PFSK-1 (cell line): ENCODE measurements around the gene ANKS3.

Experiments
- FOXP2 ChIP-seq: optimal IDR thresholded peaks from 2 replicates; pipeline ENCODE3; 2011; ENCODE audit warnings: borderline replicate concordance, control low read depth, inconsistent platforms; ENCODE audit not compliant: insufficient read depth; ENCODE audit errors: extremely low read length, extremely low read depth
- POLR2AphosphoS5 ChIP-seq: IDR thresholded peaks from 2 replicates; pipeline ENCODE4 v1.6.1; 2012; ENCODE audit warnings: low read depth, mild to moderate bottlenecking, control low read depth, low read length, moderate library complexity
- SIN3A ChIP-seq: IDR thresholded peaks from 2 replicates; pipeline ENCODE4 v1.6.1; 2012; ENCODE audit warnings: mild to moderate bottlenecking, low read length, moderate library complexity, borderline replicate concordance; ENCODE audit not compliant: insufficient read depth
- TAF1 ChIP-seq: IDR thresholded peaks from 2 replicates; pipeline ENCODE4 v1.6.1; 2012; ENCODE audit warnings: low read length, control low read depth, borderline replicate concordance; ENCODE audit not compliant: insufficient read depth
- TF ChIP-seq, protein P1 (sequence below), 2 experiments: IDR thresholded peaks; 2 replicates each; pipeline versions ENCODE4 v1.6.1 to v1.8.0; 2011 to 2012; ENCODE audit warnings: low read depth in 2 of 2, low read length in 2 of 2, control low read depth in 1 of 2, inconsistent platforms in 1 of 2, mild to moderate bottlenecking in 1 of 2, moderate library complexity in 1 of 2; ENCODE audit not compliant: insufficient read depth in 1 of 2

Gene ANKS3

DNA sequence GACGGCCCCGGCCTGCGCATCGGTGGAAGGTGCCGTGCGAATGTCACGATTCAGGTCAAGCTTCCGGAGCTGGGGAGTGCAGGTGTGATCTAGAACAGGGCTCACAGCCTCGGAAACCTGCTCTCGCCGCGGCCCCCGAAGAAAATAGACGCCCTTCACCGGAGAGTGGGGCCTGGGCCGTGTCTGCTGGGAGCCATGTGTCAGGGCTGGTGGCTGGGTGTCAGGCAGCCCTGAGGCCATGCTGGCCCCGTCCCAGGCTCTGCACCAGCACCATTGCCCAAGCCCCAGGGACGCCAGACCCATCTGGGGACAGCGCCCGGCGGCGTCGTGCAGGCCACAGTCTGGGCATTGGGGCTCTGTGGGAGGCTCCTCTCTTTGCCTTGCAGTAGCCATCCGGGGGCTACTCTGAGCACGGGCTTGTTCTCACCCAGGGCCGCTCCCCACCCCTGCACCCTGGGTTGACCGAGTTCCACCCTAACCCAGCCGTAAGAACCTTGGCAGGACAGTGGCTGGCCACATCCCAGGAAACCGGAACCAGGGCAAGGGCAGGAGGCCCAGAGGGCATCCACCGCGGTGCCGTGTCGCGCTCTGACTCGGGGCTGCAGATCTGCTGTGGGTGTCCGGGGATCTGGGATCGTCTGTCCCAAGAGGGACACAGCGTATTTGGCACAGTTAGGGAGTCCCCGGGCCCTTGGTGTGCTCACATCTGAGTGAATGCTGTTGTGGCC lies 46.0 kb downstream of the ANKS3 start:
- no peak for TF ChIP-seq FOXP2
- TF ChIP-seq POLR2AphosphoS5: no peak
- no peak for TF ChIP-seq TAF1
- TF ChIP-seq, protein P1, sequence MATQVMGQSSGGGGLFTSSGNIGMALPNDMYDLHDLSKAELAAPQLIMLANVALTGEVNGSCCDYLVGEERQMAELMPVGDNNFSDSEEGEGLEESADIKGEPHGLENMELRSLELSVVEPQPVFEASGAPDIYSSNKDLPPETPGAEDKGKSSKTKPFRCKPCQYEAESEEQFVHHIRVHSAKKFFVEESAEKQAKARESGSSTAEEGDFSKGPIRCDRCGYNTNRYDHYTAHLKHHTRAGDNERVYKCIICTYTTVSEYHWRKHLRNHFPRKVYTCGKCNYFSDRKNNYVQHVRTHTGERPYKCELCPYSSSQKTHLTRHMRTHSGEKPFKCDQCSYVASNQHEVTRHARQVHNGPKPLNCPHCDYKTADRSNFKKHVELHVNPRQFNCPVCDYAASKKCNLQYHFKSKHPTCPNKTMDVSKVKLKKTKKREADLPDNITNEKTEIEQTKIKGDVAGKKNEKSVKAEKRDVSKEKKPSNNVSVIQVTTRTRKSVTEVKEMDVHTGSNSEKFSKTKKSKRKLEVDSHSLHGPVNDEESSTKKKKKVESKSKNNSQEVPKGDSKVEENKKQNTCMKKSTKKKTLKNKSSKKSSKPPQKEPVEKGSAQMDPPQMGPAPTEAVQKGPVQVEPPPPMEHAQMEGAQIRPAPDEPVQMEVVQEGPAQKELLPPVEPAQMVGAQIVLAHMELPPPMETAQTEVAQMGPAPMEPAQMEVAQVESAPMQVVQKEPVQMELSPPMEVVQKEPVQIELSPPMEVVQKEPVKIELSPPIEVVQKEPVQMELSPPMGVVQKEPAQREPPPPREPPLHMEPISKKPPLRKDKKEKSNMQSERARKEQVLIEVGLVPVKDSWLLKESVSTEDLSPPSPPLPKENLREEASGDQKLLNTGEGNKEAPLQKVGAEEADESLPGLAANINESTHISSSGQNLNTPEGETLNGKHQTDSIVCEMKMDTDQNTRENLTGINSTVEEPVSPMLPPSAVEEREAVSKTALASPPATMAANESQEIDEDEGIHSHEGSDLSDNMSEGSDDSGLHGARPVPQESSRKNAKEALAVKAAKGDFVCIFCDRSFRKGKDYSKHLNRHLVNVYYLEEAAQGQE (IDR thresholded peaks at IDR 0.05; ENCODE audit: insufficient read depth in 1 of 2, low read depth in 2 of 2, low read length in 2 of 2): no peak
- no peak for TF ChIP-seq SIN3A

DNA sequence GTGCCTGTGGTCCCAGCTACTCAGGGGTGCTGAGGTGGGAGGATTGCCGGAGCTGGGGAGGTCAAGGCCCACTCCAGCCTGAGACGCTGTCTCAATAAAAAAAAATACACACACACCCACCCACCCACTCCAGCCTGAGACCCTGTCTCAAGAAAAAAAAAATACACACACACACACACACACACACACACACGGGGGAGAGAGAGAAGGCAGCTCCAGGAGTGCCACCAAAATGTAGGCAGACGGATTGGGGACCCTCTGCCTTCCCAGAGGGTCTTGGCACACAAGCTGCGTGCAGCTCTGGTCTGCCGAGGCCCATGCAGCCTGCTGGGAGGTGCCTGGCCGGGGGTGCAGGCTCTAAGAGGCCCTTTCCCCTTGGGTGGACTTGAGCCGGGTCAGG lies 46.7 kb downstream of the ANKS3 start:
- TF ChIP-seq, protein P1 (IDR thresholded peaks at IDR 0.05; ENCODE audit: insufficient read depth in 1 of 2, low read depth in 2 of 2, low read length in 2 of 2): no peak
- no peak for TF ChIP-seq FOXP2
- TF ChIP-seq SIN3A: no peak
- no peak for TF ChIP-seq POLR2AphosphoS5
- TF ChIP-seq TAF1: no peak

DNA sequence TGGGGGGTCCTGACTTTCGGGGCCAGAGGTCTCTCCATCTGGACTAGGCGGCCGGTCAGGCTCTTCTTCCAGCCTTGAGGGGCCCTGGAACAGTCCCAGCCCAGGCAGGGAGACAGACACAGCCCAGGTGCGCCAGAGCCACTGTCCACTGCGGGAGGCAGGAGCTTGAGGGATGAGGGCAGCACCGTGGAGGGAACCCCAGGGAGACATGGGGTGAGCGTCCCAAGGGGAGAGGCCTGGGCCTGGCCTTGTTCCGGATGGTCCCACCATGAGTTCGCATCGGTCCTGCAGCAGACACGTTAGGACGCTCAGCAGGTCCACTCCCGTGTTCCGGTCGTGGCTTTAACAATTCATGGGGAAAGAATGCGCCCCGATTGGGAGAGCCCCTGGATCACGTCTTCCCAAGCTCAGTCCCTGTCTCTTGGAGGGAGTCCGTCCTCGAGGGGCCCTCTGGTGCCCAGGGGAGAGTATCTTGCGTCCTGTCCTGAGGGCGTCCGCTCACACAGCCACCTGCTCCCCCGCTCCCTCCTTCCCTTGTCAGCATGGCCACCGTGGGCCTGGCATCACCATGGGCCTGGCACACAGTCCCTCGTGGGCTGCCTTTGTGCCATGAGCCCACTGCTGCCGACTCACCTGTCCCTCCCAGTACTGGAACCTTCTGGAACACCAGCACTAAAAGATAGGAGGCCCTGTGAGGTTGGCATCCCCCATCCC lies 47.4 kb downstream of the ANKS3 start:
- no peak for TF ChIP-seq TAF1
- TF ChIP-seq, protein P1 (IDR thresholded peaks at IDR 0.05; ENCODE audit: insufficient read depth in 1 of 2, low read depth in 2 of 2, low read length in 2 of 2): no peak

DNA sequence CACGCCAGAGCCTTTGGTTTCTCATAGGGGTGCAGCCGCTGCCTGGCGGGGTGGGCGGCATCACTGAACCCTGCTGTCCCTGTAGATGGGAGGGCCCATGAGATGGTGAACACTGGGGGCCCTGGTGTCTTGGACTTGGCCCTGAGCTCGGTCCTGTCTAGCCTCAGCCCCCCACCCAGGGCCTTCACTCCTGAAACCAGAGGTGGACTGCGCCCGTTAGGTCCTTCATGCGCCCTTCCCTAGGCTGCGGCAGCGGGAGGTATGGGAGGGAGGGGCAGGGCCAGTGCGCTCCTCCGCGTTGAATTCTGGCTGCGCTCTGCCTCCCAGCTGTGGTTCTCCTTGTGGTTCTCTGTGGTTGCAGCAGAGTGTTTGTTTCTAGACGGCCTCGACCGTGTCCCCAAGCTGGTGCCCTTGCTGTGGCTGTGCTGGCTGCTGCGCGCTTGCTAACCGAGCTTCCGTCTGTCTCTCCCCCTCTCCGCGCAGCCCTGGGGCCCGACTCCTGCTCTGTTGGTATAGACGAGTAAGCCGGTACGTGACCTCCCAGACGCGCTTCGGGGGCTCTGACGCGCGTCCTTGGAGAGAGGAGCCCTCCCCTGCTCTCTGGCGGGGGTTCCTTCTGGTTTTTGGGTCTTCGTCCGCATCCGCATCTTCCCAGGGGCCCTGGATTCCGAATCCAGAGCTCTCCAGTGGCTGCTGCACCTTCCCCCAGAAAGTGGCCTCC lies 48.1 kb downstream of the ANKS3 start:
- no peak for TF ChIP-seq TAF1
- no peak for TF ChIP-seq SIN3A
- TF ChIP-seq, protein P1 (IDR thresholded peaks at IDR 0.05; ENCODE audit: insufficient read depth in 1 of 2, low read depth in 2 of 2, low read length in 2 of 2): no peak
- no peak for TF ChIP-seq FOXP2
- TF ChIP-seq POLR2AphosphoS5: no peak
